ENCODE measurements around the gene MYO5C. TPM values are rescaled to one million over a fixed set of nuclear protein-coding genes. Genes with fewer than 3 reads are reported as not detected.

The MYO5C gene
- total and polyA plus RNA-seq, 10 of the 15 experiments (the other 5 are each of a cell fraction or from before 2014, with no cell fraction given), result 0.29 to 1.3 (median 0.75) TPM

GRCh38 chr15:52164631-52165265, 130.9 kb downstream of the MYO5C start:
- TF ChIP-seq NFYA (IDR thresholded peaks at IDR 0.05; ENCODE audit: borderline replicate concordance, low read depth, low read length), result no peak
- no peak for TF ChIP-seq MTA2 (IDR thresholded peaks at IDR 0.05; ENCODE audit: low read depth)
- TF ChIP-seq USF1 (IDR thresholded peaks at IDR 0.05; ENCODE audit: borderline replicate concordance, extremely low read length, insufficient read depth, low read depth, low read length), result peak; percentile 22
- peak; percentile 54; the same call in 1 of the 2 replicates for TF ChIP-seq SPI1 (IDR thresholded peaks at IDR 0.05; ENCODE audit: borderline replicate concordance, insufficient read depth, low read depth, low read length)
- TF ChIP-seq RAD51 (IDR thresholded peaks at IDR 0.05), result peak; percentile 34; the same call in 1 of the 2 replicates
- no peak overlapping the region for H3K27ac ChIP-seq (ENCODE audit: control insufficient read depth, insufficient read depth)
- no peaks in the 10 kb centered on the region for H3K9me3 ChIP-seq (replicated peaks; ENCODE audit: control insufficient read depth, insufficient read depth, low read length)
- H3K27me3 ChIP-seq (replicated peaks in 1 of 2; ENCODE audit: control insufficient read depth in 2 of 2, insufficient read depth in 2 of 2, low read length in 1 of 2), result no peaks in the 10 kb centered on the region
- FAIRE-seq (no peak), DNase-seq (ENCODE audit: low read depth, low spot score) (no peak), ATAC-seq (peak; percentile 52; the same call in 2 of the 3 replicates)
- in situ Hi-C loops (cut with MboI) (no loop called here), intact Hi-C loops (cut with micrococcal nuclease; ENCODE audit: unreplicated experiment) (no loop called here)
- H3K36me3 ChIP-seq (ENCODE audit: control insufficient read depth in 2 of 2, insufficient read depth in 2 of 2, low read length in 1 of 2), result no peaks in the 10 kb centered on the region; a peak in 1 of 4 replicates
- no peaks in the 10 kb centered on the region for H3K4me1 ChIP-seq (ENCODE audit: control insufficient read depth, insufficient read depth, low read length)
- no peaks in the 10 kb centered on the region for H4K20me1 ChIP-seq (ENCODE audit: control insufficient read depth, insufficient read depth)
- H3K79me2 ChIP-seq (ENCODE audit: control insufficient read depth, insufficient read depth, low read length), result no peaks in the 10 kb centered on the region
- H3K4me3 ChIP-seq, result no peak overlapping the region
- H2AFZ ChIP-seq (ENCODE audit: control insufficient read depth, low read depth, low read length), result no peak overlapping the region
- no peak overlapping the region for H3K4me2 ChIP-seq (ENCODE audit: control insufficient read depth, insufficient read depth)
- 46% methylated on average over 2 of the region's 2 CpGs for WGBS (ENCODE audit: insufficient coverage, insufficient replicate concordance, low lambda C conversion rate, missing lambda C conversion rate)
- no TSS peak for BruUV-seq (replicated peaks)
- SMC1A ChIA-PET (ENCODE audit: uncharacterized antibody, unreplicated experiment), result interaction anchor here (0.6 to 3.6 kb wide), 12 partner anchors 10 to 276 kb away, joined by 3 to 11 read pairs (median 3); no protein-coding TSS in a partner anchor
- POLR2A ChIA-PET, result interaction anchor here (0.5 to 1.2 kb wide), 2 partner anchors 19 to 167 kb away, joined by 3 read pairs; no protein-coding TSS in a partner anchor
- H3K9ac ChIP-seq (ENCODE audit: control insufficient read depth, insufficient read depth, low read length), result no peak overlapping the region
- RAD21 ChIA-PET (ENCODE audit: unreplicated experiment), result interaction anchor here (1.0 to 1.6 kb wide), 2 partner anchors 13 to 62 kb away, joined by 3 to 4 read pairs; no protein-coding TSS in a partner anchor
- CTCF ChIA-PET, result interaction anchor here (0.8 to 4.7 kb wide), 9 partner anchors 9 to 63 kb away, joined by 3 to 38 read pairs (median 5); no protein-coding TSS in a partner anchor

Data from GM12878 (cell line).